HCT116 (cell line): ENCODE measurements around the gene ASS1. TPM values are rescaled to one million over a fixed set of nuclear protein-coding genes. Genes with fewer than 3 reads are reported as not detected.

ENCODE experiments used
- ATAC-seq: fragments of 200-7000 bp; cut with Tn5 transposase; 2 replicates; pipeline ENCODE4 v1.9.1; 2020; ENCODE audit warnings: mild to moderate bottlenecking, moderate library complexity
- BruUV-seq: library from RNA; stranded (reverse); fragments of 400-500 nt; replicated peaks from 2 replicates; lab custom pipeline; 2021; lab: Mats Ljungman, UMichigan
- CTCF ChIA-PET: fragments of 300-600 bp; sonication (Branson Sonifier 250); formaldehyde crosslinking; loops from one replicate; lab custom pipeline; 2021; ENCODE audit warnings: antibody characterized with exemption; lab: Charles Lee
- POLR2A ChIA-PET: fragments of 300-600, 350-600 bp; sonication (Branson Sonifier 250); formaldehyde crosslinking; loops from one replicate; lab custom pipeline; 2021; ENCODE audit warnings: antibody characterized with exemption; lab: Charles Lee
- RAD21 ChIA-PET, 2 experiments: fragments of 300-600 bp; sonication (Branson Sonifier 250); formaldehyde crosslinking; loops; one replicate each; lab custom pipeline; 2023; ENCODE audit warnings: low total read pairs in 2 of 2; ENCODE audit not compliant: uncharacterized antibody in 2 of 2, unreplicated experiment in 2 of 2, low non-redundant PET in 1 of 2; lab: Charles Lee
- DNase-seq: peaks from one replicate; pipeline ENCODE4 v3.0.0-alpha.2; 2010; ENCODE audit warnings: low read depth, low spot score
- H2AFZ ChIP-seq: fragments of 200-600 bp; shearing (Covaris generic), sonication (generic); 2 replicates; pipeline ENCODE4 v1.6.1; 2017; ENCODE audit warnings: low read depth, mixed run types, mixed read lengths, antibody characterized with exemption, low read length; ENCODE audit not compliant: poor library complexity, severe bottlenecking
- H3K27ac ChIP-seq: 2 replicates; pipeline ENCODE4 v1.5.1; 2012; ENCODE audit warnings: low read depth, low read length
- H3K27me3 ChIP-seq: fragments of 200-600 bp; sonication (generic); 2 replicates; pipeline ENCODE4 v1.6.1; 2016; ENCODE audit warnings: mixed run types, low read length, mixed read lengths; ENCODE audit not compliant: insufficient read depth
- H3K36me3 ChIP-seq, 2 experiments: fragments of 200-500 bp in 1 of 2; fragments of 200-600 bp in 1 of 2; sonication (Bioruptor generic) in 1 of 2; sonication (generic) in 1 of 2; 2 replicates each; pipeline versions ENCODE4 v1.5.1 to v1.6.1; 2014 to 2016; ENCODE audit warnings: low read length in 2 of 2, inconsistent platforms in 1 of 2, mixed read lengths in 1 of 2, mixed run types in 1 of 2; ENCODE audit not compliant: insufficient read depth in 2 of 2, control insufficient read depth in 1 of 2
- H3K4me1 ChIP-seq, 2 experiments: fragments of 200-600 bp in 1 of 2; sonication (generic) in 1 of 2; 2 replicates each; pipeline versions ENCODE4 v1.5.1 to v1.6.1; 2012 to 2017; ENCODE audit warnings: low read length in 2 of 2, inconsistent platforms in 1 of 2, mild to moderate bottlenecking in 1 of 2, mixed read lengths in 1 of 2, mixed run types in 1 of 2, moderate library complexity in 1 of 2; ENCODE audit not compliant: insufficient read depth in 2 of 2, control insufficient read depth in 1 of 2
- H3K4me2 ChIP-seq: fragments of 200-600 bp; sonication (generic); 2 replicates; pipeline ENCODE4 v1.6.1; 2017; ENCODE audit warnings: mixed run types, low read length, mixed read lengths
- H3K4me3 ChIP-seq, 2 experiments: fragments of 200-600 bp in 1 of 2; sonication (generic) in 1 of 2; replicated peaks in 1 of 2; 2 replicates each; pipeline ENCODE4 v1.5.1; 2011 to 2016; ENCODE audit warnings: low read length in 2 of 2, control low read depth in 1 of 2, low read depth in 1 of 2, mild to moderate bottlenecking in 1 of 2, mixed read lengths in 1 of 2, mixed run types in 1 of 2
- H3K79me2 ChIP-seq: fragments of 200-600 bp; sonication (generic); 2 replicates; pipeline ENCODE4 v1.6.1; 2017; ENCODE audit warnings: mild to moderate bottlenecking, mixed run types, low read length, moderate library complexity, mixed read lengths; ENCODE audit not compliant: insufficient read depth
- H3K9ac ChIP-seq: fragments of 200-600 bp; sonication (generic); 2 replicates; pipeline ENCODE4 v1.6.1; 2016; ENCODE audit warnings: low read length, mixed read lengths
- H3K9me2 ChIP-seq: fragments of 200-600 bp; sonication (generic), shearing (Covaris generic); 2 replicates; pipeline ENCODE4 v1.6.1; 2017; ENCODE audit warnings: mixed run types, mild to moderate bottlenecking, moderate library complexity; ENCODE audit not compliant: insufficient read depth
- H3K9me3 ChIP-seq, 2 experiments: fragments of 200-500 bp in 1 of 2; fragments of 200-600 bp in 1 of 2; sonication (Bioruptor generic) in 1 of 2; sonication (generic) in 1 of 2; 2 replicates each; pipeline ENCODE4 v1.6.1; 2014 to 2017; ENCODE audit warnings: low read length in 2 of 2, mixed read lengths in 2 of 2, inconsistent platforms in 1 of 2, low read depth in 1 of 2, mild to moderate bottlenecking in 1 of 2, mixed run types in 1 of 2, moderate library complexity in 1 of 2; ENCODE audit not compliant: control insufficient read depth in 1 of 2, insufficient read depth in 1 of 2
- H4K20me1 ChIP-seq: fragments of 200-600 bp; sonication (generic), shearing (Covaris generic); 2 replicates; pipeline ENCODE4 v1.6.1; 2017; ENCODE audit warnings: mixed run types, mild to moderate bottlenecking, moderate library complexity; ENCODE audit not compliant: insufficient read depth
- CBX3 ChIP-seq: IDR thresholded peaks from 2 replicates; pipeline ENCODE4 v1.6.1; 2012; ENCODE audit warnings: low read depth
- EGR1 ChIP-seq: IDR thresholded peaks from 2 replicates; pipeline ENCODE4 v1.6.1; 2012; ENCODE audit warnings: low read depth
- EZH2 ChIP-seq: fragments of 200-600 bp; sonication (generic); IDR thresholded peaks from 2 replicates; pipeline ENCODE4 v1.6.1; 2017; ENCODE audit warnings: antibody characterized with exemption, mixed run types
- EZH2phosphoT487 ChIP-seq: fragments of 200-600 bp; IDR thresholded peaks from 2 replicates; pipeline ENCODE4 v1.6.1; 2018; ENCODE audit warnings: antibody characterized with exemption, borderline replicate concordance
- JUND ChIP-seq: IDR thresholded peaks from 2 replicates; pipeline ENCODE4 v1.6.1; 2012
- RAD21 ChIP-seq: IDR thresholded peaks from 2 replicates; pipeline ENCODE4 v1.6.1; 2012; ENCODE audit warnings: low read depth, mild to moderate bottlenecking
- SIN3A ChIP-seq: IDR thresholded peaks from 2 replicates; pipeline ENCODE4 v1.6.1; 2012; ENCODE audit warnings: low read depth
- SRF ChIP-seq: IDR thresholded peaks from 2 replicates; pipeline ENCODE4 v1.6.1; 2012; ENCODE audit warnings: low read depth
- TCF7L2 ChIP-seq: IDR thresholded peaks from 2 replicates; pipeline ENCODE4 v1.7.0; 2011; ENCODE audit warnings: borderline replicate concordance, inconsistent platforms; ENCODE audit not compliant: insufficient read depth, insufficient read length; ENCODE audit errors: extremely low read depth
- YY1 ChIP-seq: IDR thresholded peaks from 2 replicates; pipeline ENCODE4 v1.6.1; 2011; ENCODE audit warnings: low read length, low read depth, moderate library complexity, mild to moderate bottlenecking; ENCODE audit not compliant: insufficient replicate concordance; ENCODE audit errors: extremely low read depth
- intact Hi-C: fragments of 100-400 bp; cut with micrococcal nuclease; formaldehyde crosslinking; loops from 2 replicates; pipeline ENCODE4 v1.10.0; 2022
- total RNA-seq: library from RNA; stranded (reverse); gene quantifications from one replicate; pipeline ENCODE4 v1.2.1, GENCODE V29; 2021; ENCODE audit not compliant: unreplicated experiment

ASS1 gene
- total RNA-seq, 1 experiment from 2014 or later: 92.6 TPM

DNA sequence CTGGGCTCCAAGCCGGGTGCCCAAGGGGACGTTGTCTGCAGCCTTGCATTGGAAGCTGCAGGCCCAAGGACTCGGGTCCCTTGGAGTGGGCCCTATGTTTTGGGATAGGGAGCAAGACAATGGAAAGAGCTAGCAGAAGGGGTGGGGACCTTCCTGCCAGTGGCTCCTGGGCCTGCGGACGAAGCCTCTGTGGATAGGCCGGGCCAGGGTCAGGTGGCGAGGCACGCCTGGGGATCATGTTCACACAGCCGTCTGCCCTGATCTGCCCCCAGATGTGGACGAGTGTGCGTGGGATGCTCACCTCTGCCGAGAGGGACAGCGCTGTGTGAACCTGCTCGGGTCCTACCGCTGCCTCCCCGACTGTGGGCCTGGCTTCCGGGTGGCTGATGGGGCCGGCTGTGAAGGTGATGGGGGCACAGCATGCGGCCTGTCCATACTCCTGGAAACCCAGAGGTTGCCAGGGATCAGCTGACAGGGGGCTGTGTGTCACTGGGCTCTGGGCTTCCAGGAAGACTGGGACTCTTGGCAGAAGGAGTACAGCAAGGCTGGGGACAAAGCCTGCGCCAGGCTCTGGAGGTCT is 16.6 kb upstream of the ASS1 start:
- no peak for DNase-seq
- Histone ChIP-seq H3K27me3 (no peaks in the 10 kb centered on the region), H3K9ac (no peak overlapping the region), H3K4me3 (no peak overlapping the region), H2AFZ (no peak overlapping the region), H4K20me1 (no peaks in the 10 kb centered on the region), H3K4me2 (no peak overlapping the region), H3K79me2 (no peaks in the 10 kb centered on the region), H3K9me3 (no peaks in the 10 kb centered on the region), H3K27ac (no peak overlapping the region), H3K4me1 (peaks cover 13 to 19% of the 10 kb centered on the region in 2 experiments), H3K36me3 (no peaks in the 10 kb centered on the region), H3K9me2 (no peaks in the 10 kb centered on the region)
- CTCF ChIA-PET: no interaction called here
- POLR2A ChIA-PET: interaction anchor here (1.0 kb wide), 1 partner anchor 20 kb away, joined by 3 read pairs; no protein-coding TSS in a partner anchor
- intact Hi-C loops: no loop called here
- no TSS peak for BruUV-seq
- RAD21 ChIA-PET: no interaction called here
- TF ChIP-seq EZH2phosphoT487 (no peak), EGR1 (no peak), SRF (no peak), EZH2 (no peak), SIN3A (no peak), RAD21 (no peak), YY1 (no peak), JUND (no peak)
- no peak for ATAC-seq

DNA sequence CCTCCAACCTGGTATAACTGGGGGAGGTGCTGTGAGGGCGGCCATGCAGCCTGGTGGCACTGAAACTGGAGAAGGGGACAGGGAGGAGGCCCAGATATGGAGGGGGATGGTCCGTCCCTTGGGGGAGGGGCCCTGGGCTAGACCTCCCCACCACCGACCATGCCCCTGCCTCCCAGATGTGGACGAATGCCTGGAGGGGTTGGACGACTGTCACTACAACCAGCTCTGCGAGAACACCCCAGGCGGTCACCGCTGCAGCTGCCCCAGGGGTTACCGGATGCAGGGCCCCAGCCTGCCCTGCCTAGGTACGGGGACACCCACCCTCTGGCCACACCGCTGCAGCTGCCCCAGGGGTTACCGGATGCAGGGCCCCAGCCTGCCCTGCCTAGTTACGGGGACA is 15.4 kb upstream of the ASS1 start:
- Histone ChIP-seq H3K36me3 (no peaks in the 10 kb centered on the region), H3K4me3 (no peak overlapping the region), H2AFZ (no peak overlapping the region), H3K9ac (no peak overlapping the region), H3K27me3 (no peaks in the 10 kb centered on the region), H3K4me2 (no peak overlapping the region), H3K79me2 (no peaks in the 10 kb centered on the region), H3K4me1 (peaks cover 13 to 19% of the 10 kb centered on the region in 2 experiments), H3K27ac (no peak overlapping the region), H4K20me1 (no peaks in the 10 kb centered on the region), H3K9me3 (no peaks in the 10 kb centered on the region), H3K9me2 (no peaks in the 10 kb centered on the region)
- CTCF ChIA-PET: no interaction called here
- BruUV-seq: no TSS peak
- POLR2A ChIA-PET: no interaction called here
- intact Hi-C loops: no loop called here
- TF ChIP-seq CBX3 (no peak), EZH2 (no peak), EGR1 (no peak), TCF7L2 (no peak)
- ATAC-seq (no peak), DNase-seq (no peak)
- RAD21 ChIA-PET: interaction anchor here in 1 of 2 experiments (0.6 kb wide), 1 partner anchor 17 kb away, joined by 4 read pairs; no protein-coding TSS in a partner anchor
